H9 (cell line): ENCODE measurements around the gene KIAA1671. TPM values are rescaled to one million over a fixed set of nuclear protein-coding genes. Genes with fewer than 3 reads are reported as not detected.

Experiments
- DNase-seq: peaks from one replicate; pipeline ENCODE4 v3.0.0-alpha.2; 2017
- H2AFZ ChIP-seq: one replicate; pipeline ENCODE4 v1.6.1; 2013; ENCODE audit warnings: mild to moderate bottlenecking, low read length, control low read depth, moderate library complexity
- H2AK5ac ChIP-seq: 2 replicates; pipeline ENCODE4 v1.6.1; 2013; ENCODE audit warnings: low read length, control low read depth, mixed read lengths; ENCODE audit not compliant: insufficient read length
- H2BK120ac ChIP-seq: one replicate; pipeline ENCODE4 v1.6.1; 2013; ENCODE audit warnings: low read depth, mild to moderate bottlenecking, low read length, control low read depth, inconsistent platforms; ENCODE audit not compliant: poor library complexity, severe bottlenecking
- H2BK12ac ChIP-seq: 2 replicates; pipeline ENCODE4 v1.6.1; 2013; ENCODE audit warnings: low read length, control low read depth, mixed read lengths, low read depth; ENCODE audit not compliant: insufficient read length
- H2BK15ac ChIP-seq: 2 replicates; pipeline ENCODE4 v1.6.1; 2013; ENCODE audit warnings: low read depth, low read length, control low read depth
- H2BK20ac ChIP-seq: one replicate; pipeline ENCODE4 v1.6.1; 2013; ENCODE audit warnings: low read depth, mild to moderate bottlenecking, low read length, control low read depth, inconsistent platforms; ENCODE audit not compliant: poor library complexity, severe bottlenecking
- H2BK5ac ChIP-seq: 2 replicates; pipeline ENCODE4 v1.6.1; 2013; ENCODE audit warnings: low read length, control low read depth, mixed read lengths; ENCODE audit not compliant: insufficient read length
- H3K14ac ChIP-seq: 2 replicates; pipeline ENCODE4 v1.6.1; 2013; ENCODE audit warnings: low read length, control low read depth; ENCODE audit not compliant: insufficient read depth
- H3K18ac ChIP-seq: 2 replicates; pipeline ENCODE4 v1.6.1; 2013; ENCODE audit warnings: low read depth, mild to moderate bottlenecking, mixed read lengths, low read length, control low read depth; ENCODE audit not compliant: insufficient read length
- H3K23ac ChIP-seq: 2 replicates; pipeline ENCODE4 v1.6.1; 2013; ENCODE audit warnings: low read length, control low read depth, mixed read lengths, low read depth; ENCODE audit not compliant: insufficient read length
- H3K23me2 ChIP-seq: 2 replicates; pipeline ENCODE4 v1.6.1; 2013; ENCODE audit warnings: low read depth, mild to moderate bottlenecking, mixed read lengths, low read length, control low read depth; ENCODE audit not compliant: insufficient read length, poor library complexity, severe bottlenecking
- H3K27ac ChIP-seq: 2 replicates; pipeline ENCODE4 v1.5.1; 2013; ENCODE audit warnings: low read length, control low read depth, mixed read lengths, low read depth; ENCODE audit not compliant: insufficient read length
- H3K27me3 ChIP-seq: 2 replicates; pipeline ENCODE4 v1.6.1; 2013; ENCODE audit warnings: low read length, control low read depth, inconsistent platforms; ENCODE audit not compliant: insufficient read depth
- H3K4ac ChIP-seq: 2 replicates; pipeline ENCODE4 v1.6.1; 2013; ENCODE audit warnings: low read depth, mild to moderate bottlenecking, control low read depth, inconsistent platforms, low read length, moderate library complexity
- H3K4me1 ChIP-seq: 2 replicates; pipeline ENCODE4 v1.6.1; 2013; ENCODE audit warnings: low read length, control low read depth, inconsistent platforms; ENCODE audit not compliant: insufficient read depth
- H3K4me2 ChIP-seq: 2 replicates; pipeline ENCODE4 v1.6.1; 2013; ENCODE audit warnings: low read length, control low read depth, mixed read lengths; ENCODE audit not compliant: insufficient read length, insufficient read depth
- H3K56ac ChIP-seq: 2 replicates; pipeline ENCODE4 v1.6.1; 2013; ENCODE audit warnings: low read depth, mild to moderate bottlenecking, mixed read lengths, low read length, control low read depth; ENCODE audit not compliant: insufficient read length
- H3K79me1 ChIP-seq: 2 replicates; pipeline ENCODE4 v1.6.1; 2013; ENCODE audit warnings: low read depth, mild to moderate bottlenecking, moderate library complexity, low read length, control low read depth, inconsistent platforms; ENCODE audit not compliant: insufficient read depth, poor library complexity, severe bottlenecking
- H3K79me2 ChIP-seq: 2 replicates; pipeline ENCODE4 v1.6.1; 2013; ENCODE audit warnings: low read length, control low read depth, inconsistent platforms; ENCODE audit not compliant: insufficient read depth
- H3K9ac ChIP-seq: 2 replicates; pipeline ENCODE4 v1.6.1; 2013; ENCODE audit warnings: low read length, control low read depth, mixed read lengths; ENCODE audit not compliant: insufficient read length; ENCODE audit errors: extremely low read depth
- H3K9me3 ChIP-seq: one replicate; pipeline ENCODE4 v1.6.1; 2013; ENCODE audit warnings: low read depth, low read length, inconsistent platforms; ENCODE audit not compliant: control insufficient read depth
- H3T11ph ChIP-seq: one replicate; pipeline ENCODE4 v1.6.1; 2013; ENCODE audit warnings: mild to moderate bottlenecking, low read length, control low read depth, inconsistent platforms
- H4K20me1 ChIP-seq: one replicate; pipeline ENCODE4 v1.6.1; 2013; ENCODE audit not compliant: control insufficient read depth, insufficient read length, insufficient read depth
- H4K5ac ChIP-seq: 2 replicates; pipeline ENCODE4 v1.6.1; 2013; ENCODE audit warnings: low read depth, mild to moderate bottlenecking, mixed read lengths, low read length, control low read depth; ENCODE audit not compliant: insufficient read length
- H4K8ac ChIP-seq: replicated peaks from 2 replicates; pipeline ENCODE4 v1.6.1; 2013; ENCODE audit warnings: low read length, control low read depth, mixed read lengths, low read depth; ENCODE audit not compliant: insufficient read length
- H4K91ac ChIP-seq: 2 replicates; pipeline ENCODE4 v1.6.1; 2013; ENCODE audit warnings: low read depth, mild to moderate bottlenecking, moderate library complexity, mixed read lengths, low read length, control low read depth; ENCODE audit not compliant: insufficient read length
- H3K27ac Mint-ChIP-seq, 3 experiments: 2 replicates in 2 of 3; 3 replicates in 1 of 3; pipeline ENCODE4 v1.8.0; 2020 to 2021; ENCODE audit warnings: mixed read lengths in 3 of 3, mild to moderate bottlenecking in 1 of 3, moderate library complexity in 1 of 3
- H3K27me3 Mint-ChIP-seq: 2 replicates; pipeline ENCODE4 v1.8.0; 2021; ENCODE audit warnings: low read depth, mild to moderate bottlenecking, moderate library complexity, mixed read lengths
- H3K36me3 Mint-ChIP-seq, 3 experiments: 2 replicates in 2 of 3; 3 replicates in 1 of 3; pipeline ENCODE4 v1.8.0; 2020 to 2021; ENCODE audit warnings: low read depth in 3 of 3, mixed read lengths in 3 of 3; ENCODE audit not compliant: insufficient read depth in 1 of 3
- H3K4me1 Mint-ChIP-seq, 2 experiments: 2 replicates each; pipeline ENCODE4 v1.8.0; 2020; ENCODE audit warnings: mixed read lengths in 2 of 2
- H3K4me3 Mint-ChIP-seq, 2 experiments: 2 replicates in 1 of 2; 3 replicates in 1 of 2; pipeline ENCODE4 v1.8.0; 2020 to 2021; ENCODE audit warnings: mild to moderate bottlenecking in 2 of 2, mixed read lengths in 2 of 2, moderate library complexity in 1 of 2
- H3K9me3 Mint-ChIP-seq, 2 experiments: 2 replicates in 1 of 2; 3 replicates in 1 of 2; pipeline ENCODE4 v1.8.0; 2020; ENCODE audit warnings: mild to moderate bottlenecking in 2 of 2, mixed read lengths in 2 of 2, moderate library complexity in 1 of 2
- WGBS: extraction: QIAGEN DNeasy Blood & Tissue Kit; methylation state at CpG from one replicate; pipeline ENCODE4 v1.1.7; 2013; ENCODE audit warnings: missing lambda C conversion rate, low lambda C conversion rate, mixed read lengths; ENCODE audit not compliant: insufficient read length; ENCODE audit errors: extremely low coverage; 5-methylcytosine and 5-hydroxymethylcytosine counted together
- total RNA-seq: library from RNA; stranded (reverse); gene quantifications from 2 replicates; pipeline ENCODE4 v1.2.1, GENCODE V29; 2021
- TF ChIP-seq, protein P1 (sequence below): fragments of 200-600 bp; sonication (generic); conservative IDR thresholded peaks from 3 replicates; pipeline ENCODE4 v1.8.0; 2021; ENCODE audit warnings: antibody characterized with exemption, mild to moderate bottlenecking

The KIAA1671 gene
- total RNA-seq, 1 experiment from 2014 or later, result 22.6 TPM

DNA sequence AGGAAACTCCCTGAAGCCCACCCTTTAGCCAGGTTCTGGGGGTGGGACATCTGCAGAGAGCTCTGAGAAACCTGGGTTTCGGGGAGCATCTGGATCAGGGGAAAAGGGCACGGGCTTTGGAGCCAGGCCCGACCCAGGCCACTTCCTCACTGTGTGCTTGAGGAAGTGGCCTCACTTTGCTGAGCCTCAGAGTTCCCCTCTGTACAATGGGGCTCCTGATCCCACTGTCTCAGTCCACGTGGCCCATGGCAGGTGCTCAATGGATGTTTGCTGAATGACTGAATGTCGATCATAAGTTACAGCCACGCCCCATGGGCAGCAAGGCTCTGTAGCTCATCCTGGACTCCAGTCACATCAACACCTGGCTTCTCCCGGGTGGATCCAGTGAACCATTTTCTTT, 248.5 kb downstream of the KIAA1671 start:
- Histone ChIP-seq H4K5ac (no peak overlapping the region), H3K23me2 (no peaks in the 10 kb centered on the region), H3K79me2 (no peaks in the 10 kb centered on the region), H2BK5ac (no peak overlapping the region), H3K56ac (no peak overlapping the region), H3K23ac (no peak overlapping the region), H3K27ac (no peak overlapping the region), H2BK120ac (no peak overlapping the region), H2BK20ac (no peak overlapping the region), H3T11ph (no peak overlapping the region), H3K14ac (no peak overlapping the region), H3K9ac (no peak overlapping the region), H3K27me3 (no peaks in the 10 kb centered on the region), H2BK15ac (no peak overlapping the region), H3K4me2 (no peak overlapping the region), H2BK12ac (no peak overlapping the region), H3K18ac (no peak overlapping the region), H2AK5ac (no peak overlapping the region), H3K4ac (no peak overlapping the region), H4K20me1 (no peaks in the 10 kb centered on the region), H3K4me1 (no peaks in the 10 kb centered on the region), H4K91ac (no peak overlapping the region), H4K8ac (no peak overlapping the region), H3K9me3 (no peaks in the 10 kb centered on the region), H2AFZ (no peak overlapping the region), H3K79me1 (no peaks in the 10 kb centered on the region)
- Mint-ChIP-seq H3K36me3 (peaks cover 0 to 6% (median 0%) of the 10 kb centered on the region in 3 experiments; a peak in 2 of 7 replicates), H3K4me3 (no peak overlapping the region), H3K27me3 (no peaks in the 10 kb centered on the region; the same call in 1 of the 2 replicates), H3K4me1 (peaks cover 0 to 5% of the 10 kb centered on the region in 2 experiments; a peak in 1 of 4 replicates), H3K9me3 (no peaks in the 10 kb centered on the region), H3K27ac (no peak overlapping the region)
- WGBS, result no CpG with 5 or more reads among the region's 7 CpGs
- no peak for DNase-seq
- TF ChIP-seq, protein P1, sequence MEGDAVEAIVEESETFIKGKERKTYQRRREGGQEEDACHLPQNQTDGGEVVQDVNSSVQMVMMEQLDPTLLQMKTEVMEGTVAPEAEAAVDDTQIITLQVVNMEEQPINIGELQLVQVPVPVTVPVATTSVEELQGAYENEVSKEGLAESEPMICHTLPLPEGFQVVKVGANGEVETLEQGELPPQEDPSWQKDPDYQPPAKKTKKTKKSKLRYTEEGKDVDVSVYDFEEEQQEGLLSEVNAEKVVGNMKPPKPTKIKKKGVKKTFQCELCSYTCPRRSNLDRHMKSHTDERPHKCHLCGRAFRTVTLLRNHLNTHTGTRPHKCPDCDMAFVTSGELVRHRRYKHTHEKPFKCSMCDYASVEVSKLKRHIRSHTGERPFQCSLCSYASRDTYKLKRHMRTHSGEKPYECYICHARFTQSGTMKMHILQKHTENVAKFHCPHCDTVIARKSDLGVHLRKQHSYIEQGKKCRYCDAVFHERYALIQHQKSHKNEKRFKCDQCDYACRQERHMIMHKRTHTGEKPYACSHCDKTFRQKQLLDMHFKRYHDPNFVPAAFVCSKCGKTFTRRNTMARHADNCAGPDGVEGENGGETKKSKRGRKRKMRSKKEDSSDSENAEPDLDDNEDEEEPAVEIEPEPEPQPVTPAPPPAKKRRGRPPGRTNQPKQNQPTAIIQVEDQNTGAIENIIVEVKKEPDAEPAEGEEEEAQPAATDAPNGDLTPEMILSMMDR, result no peak
